GM12864 (cell line): ENCODE results near the gene SERINC3.

ENCODE experiments used
- DNase-seq: peaks from one replicate; pipeline ENCODE4 v3.0.0-alpha.2; 2011; ENCODE audit warnings: low read depth
- H3K4me3 ChIP-seq: 2 replicates; pipeline ENCODE4 v1.5.1; 2011; ENCODE audit warnings: mild to moderate bottlenecking, low read depth, low read length, control low read depth
- TF ChIP-seq, protein P1 (sequence below): IDR thresholded peaks from 2 replicates; pipeline ENCODE4 v1.5.1; 2011; ENCODE audit warnings: low read depth, mild to moderate bottlenecking, moderate library complexity, low read length, control low read depth, inconsistent platforms; ENCODE audit errors: missing control alignments

The SERINC3 gene

DNA sequence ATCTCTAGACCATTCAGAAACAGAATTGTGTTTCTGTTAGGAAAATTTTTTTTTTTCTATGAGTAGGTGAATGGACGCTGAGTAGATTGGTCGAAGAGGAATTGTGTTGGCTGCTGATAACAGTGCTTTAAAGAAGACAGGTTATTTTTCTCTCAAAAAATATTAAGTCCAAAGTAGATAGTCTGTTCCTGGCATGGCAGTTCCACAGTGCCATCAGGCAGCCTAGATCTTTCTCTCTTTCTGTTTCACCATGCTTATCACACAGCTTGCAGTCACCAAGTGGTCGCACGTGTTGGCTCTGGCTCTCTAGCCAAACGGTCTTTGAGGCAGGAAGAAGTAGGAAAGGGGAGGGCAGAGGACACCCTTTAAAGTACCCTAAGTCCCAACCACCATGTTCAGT, 22.4 kb upstream of the SERINC3 start:
- TF ChIP-seq, protein P1, sequence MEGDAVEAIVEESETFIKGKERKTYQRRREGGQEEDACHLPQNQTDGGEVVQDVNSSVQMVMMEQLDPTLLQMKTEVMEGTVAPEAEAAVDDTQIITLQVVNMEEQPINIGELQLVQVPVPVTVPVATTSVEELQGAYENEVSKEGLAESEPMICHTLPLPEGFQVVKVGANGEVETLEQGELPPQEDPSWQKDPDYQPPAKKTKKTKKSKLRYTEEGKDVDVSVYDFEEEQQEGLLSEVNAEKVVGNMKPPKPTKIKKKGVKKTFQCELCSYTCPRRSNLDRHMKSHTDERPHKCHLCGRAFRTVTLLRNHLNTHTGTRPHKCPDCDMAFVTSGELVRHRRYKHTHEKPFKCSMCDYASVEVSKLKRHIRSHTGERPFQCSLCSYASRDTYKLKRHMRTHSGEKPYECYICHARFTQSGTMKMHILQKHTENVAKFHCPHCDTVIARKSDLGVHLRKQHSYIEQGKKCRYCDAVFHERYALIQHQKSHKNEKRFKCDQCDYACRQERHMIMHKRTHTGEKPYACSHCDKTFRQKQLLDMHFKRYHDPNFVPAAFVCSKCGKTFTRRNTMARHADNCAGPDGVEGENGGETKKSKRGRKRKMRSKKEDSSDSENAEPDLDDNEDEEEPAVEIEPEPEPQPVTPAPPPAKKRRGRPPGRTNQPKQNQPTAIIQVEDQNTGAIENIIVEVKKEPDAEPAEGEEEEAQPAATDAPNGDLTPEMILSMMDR, result no peak
- no peak for DNase-seq
- no peak overlapping the region for H3K4me3 ChIP-seq

DNA sequence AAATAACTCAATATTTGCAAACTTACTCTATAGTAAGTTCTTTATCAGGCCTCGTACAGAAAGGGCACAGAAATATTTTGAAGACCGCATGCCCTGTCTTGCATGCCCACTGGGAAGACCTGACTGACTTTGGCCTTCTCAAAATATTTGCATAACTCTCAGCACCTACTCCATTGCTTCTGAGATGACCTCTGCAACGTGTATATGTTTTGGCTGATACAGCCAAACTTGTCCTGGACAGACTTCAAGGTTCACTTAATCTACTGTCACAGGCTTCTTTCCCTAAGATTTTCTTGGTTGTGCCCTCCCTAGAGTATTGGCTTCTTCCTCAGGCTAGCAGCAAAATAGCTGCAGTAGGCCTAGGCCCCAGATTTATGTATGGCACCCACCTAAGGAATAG, 21.5 kb upstream of the SERINC3 start:
- TF ChIP-seq, protein P1, result no peak
- no peak for DNase-seq
- H3K4me3 ChIP-seq, result no peak overlapping the region

DNA sequence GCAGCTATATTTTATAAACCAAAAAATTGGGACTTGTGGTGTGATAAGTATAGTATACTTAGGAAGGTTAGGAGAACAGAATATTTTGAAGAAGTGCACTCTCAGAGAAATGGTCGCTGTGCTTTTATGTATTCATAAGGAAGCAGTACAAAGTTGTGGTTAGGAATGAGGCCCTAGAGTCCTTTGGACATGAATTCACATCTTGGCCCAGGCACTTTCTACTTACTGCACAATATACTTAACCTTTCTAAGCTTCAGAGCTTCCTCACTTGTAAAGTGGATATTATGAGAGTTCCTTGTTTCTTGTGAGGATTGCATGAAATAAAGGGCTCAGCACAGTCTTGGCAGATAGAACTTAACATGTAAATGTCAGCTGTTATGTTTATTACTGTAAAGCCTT, 21.0 kb upstream of the SERINC3 start:
- H3K4me3 ChIP-seq, result no peak overlapping the region
- TF ChIP-seq, protein P1, result no peak
- no peak for DNase-seq

DNA sequence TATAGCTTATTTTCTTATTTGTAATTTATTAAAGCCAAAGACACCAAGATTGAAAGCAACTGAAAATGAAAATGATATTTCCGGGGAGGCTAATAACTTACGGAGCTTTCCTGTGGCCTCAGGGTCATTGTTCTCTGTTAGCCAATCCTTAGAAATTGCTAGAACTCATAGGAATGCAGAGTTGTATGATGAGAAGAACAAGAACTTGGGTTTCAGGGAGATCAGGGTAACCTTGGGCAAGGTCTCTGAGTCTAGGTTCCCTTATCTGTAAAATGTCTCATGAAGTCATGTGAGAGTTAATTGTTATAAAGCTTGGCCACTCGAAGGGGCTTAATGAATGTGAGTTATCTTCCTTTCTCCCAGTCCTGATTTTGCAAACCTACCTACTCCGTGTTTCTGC, 20.1 kb upstream of the SERINC3 start:
- no peak for DNase-seq
- no peak overlapping the region for H3K4me3 ChIP-seq
- TF ChIP-seq, protein P1, result no peak

DNA sequence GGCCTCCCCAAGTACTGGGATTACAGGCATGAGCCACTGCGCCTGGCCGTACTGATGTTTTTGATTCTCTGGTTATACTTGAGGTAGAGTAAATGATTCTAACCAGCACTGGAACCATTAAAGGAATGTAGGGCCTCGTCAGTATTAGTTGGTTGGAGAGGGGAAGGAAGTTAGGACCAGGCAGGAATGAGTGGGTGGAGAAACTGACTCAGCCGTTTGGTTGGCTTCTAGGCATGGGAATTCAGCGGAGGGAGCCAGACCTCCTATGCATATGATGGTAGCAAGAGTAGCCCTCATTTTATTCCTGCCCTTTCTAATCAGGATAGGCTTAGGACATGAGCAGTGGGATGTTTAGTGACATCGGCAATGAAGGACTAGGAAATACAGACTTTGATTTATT, 19.0 kb upstream of the SERINC3 start:
- TF ChIP-seq, protein P1, result no peak
- no peak overlapping the region for H3K4me3 ChIP-seq
- no peak for DNase-seq

DNA sequence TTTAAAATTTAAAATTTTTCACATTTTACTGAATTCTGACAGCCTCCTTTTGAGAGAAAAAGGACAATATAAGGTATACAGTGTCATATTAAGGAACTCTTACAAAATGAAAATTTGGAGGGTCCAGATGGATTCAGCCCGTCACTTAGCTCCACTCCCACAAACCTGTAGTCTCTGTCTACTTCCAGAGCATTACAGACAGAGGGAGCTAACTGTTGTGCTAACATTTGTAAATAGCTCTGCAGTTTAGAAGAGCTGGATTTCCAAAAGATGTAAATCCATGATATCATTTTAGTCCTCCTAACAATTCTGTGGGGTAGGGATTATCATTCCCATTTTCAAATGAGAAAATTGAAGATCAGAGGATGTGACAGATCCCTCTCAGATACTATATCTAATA, 16.1 kb upstream of the SERINC3 start:
- no peak for DNase-seq
- H3K4me3 ChIP-seq, result no peak overlapping the region
- TF ChIP-seq, protein P1, result no peak

DNA sequence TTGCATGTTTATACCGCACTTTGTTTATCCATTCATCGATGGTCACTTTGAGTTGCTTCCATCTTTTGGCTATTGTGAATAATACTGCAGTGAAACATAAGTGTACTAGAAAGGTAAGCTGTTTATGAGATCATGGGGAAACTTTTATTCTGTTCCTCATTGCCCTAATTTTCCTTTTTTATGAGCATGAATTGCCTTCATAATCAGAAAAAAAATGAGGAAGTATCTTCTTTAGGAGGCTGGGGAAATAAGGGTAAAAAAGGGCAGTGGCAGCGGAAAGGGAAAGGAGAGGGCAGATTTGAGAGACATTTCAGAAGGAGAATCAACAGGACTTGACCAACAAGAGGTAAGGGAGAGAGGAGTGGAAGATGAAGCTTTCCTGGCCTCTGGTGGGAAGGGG, 14.3 kb upstream of the SERINC3 start:
- TF ChIP-seq, protein P1, result no peak
- DNase-seq, result no peak
- H3K4me3 ChIP-seq, result no peak overlapping the region
